Measurements from ENCODE around the gene TEX29. TPM values are rescaled to one million over a fixed set of nuclear protein-coding genes. Genes with fewer than 3 reads are reported as not detected.

The TEX29 gene
- total RNA-seq, 1 experiment from 2014 or later: 0.33 TPM

GRCh38 chr13:111280226-111280625 is 40.2 kb upstream of the TEX29 start:
- DNase-seq: no peak
- Histone ChIP-seq H3T11ph (ENCODE audit: low read length) (no peak overlapping the region), H3K23ac (ENCODE audit: insufficient read length, low read depth, low read length) (no peak overlapping the region), H4K8ac (replicated peaks; ENCODE audit: insufficient read length, low read depth, low read length) (no peak overlapping the region), H3K79me2 (ENCODE audit: insufficient read depth, low read length) (no peaks in the 10 kb centered on the region), H2BK5ac (ENCODE audit: insufficient read length, low read length) (no peak overlapping the region), H2BK12ac (ENCODE audit: insufficient read length, low read depth, low read length) (no peak overlapping the region), H4K5ac (ENCODE audit: insufficient read length, low read depth, low read length) (no peak overlapping the region), H2BK120ac (ENCODE audit: low read depth, low read length, poor library complexity, severe bottlenecking) (no peak overlapping the region), H3K9me3 (ENCODE audit: control insufficient read depth, low read depth, low read length) (no peaks in the 10 kb centered on the region), H3K27ac (ENCODE audit: insufficient read length, low read depth, low read length) (no peak overlapping the region), H2AFZ (ENCODE audit: low read length) (no peak overlapping the region), H3K56ac (ENCODE audit: insufficient read length, low read depth, low read length) (no peak overlapping the region), H2BK15ac (ENCODE audit: low read depth, low read length) (no peak overlapping the region), H3K14ac (ENCODE audit: insufficient read depth, low read length) (no peak overlapping the region), H2BK20ac (ENCODE audit: low read depth, low read length, poor library complexity, severe bottlenecking) (no peak overlapping the region), H3K4me1 (ENCODE audit: insufficient read depth, low read length) (no peaks in the 10 kb centered on the region), H3K27me3 (ENCODE audit: insufficient read depth, low read length) (no peaks in the 10 kb centered on the region), H3K4me2 (ENCODE audit: insufficient read depth, insufficient read length, low read length) (no peak overlapping the region), H3K9ac (ENCODE audit: extremely low read depth, insufficient read length, low read length) (no peak overlapping the region), H2AK5ac (ENCODE audit: insufficient read length, low read length) (no peak overlapping the region), H4K91ac (ENCODE audit: insufficient read length, low read depth, low read length) (no peak overlapping the region), H3K18ac (ENCODE audit: insufficient read length, low read depth, low read length) (no peak overlapping the region), H3K79me1 (ENCODE audit: insufficient read depth, low read depth, low read length, poor library complexity, severe bottlenecking) (no peaks in the 10 kb centered on the region), H3K23me2 (ENCODE audit: insufficient read length, low read depth, low read length, poor library complexity, severe bottlenecking) (no peaks in the 10 kb centered on the region), H4K20me1 (ENCODE audit: control insufficient read depth, insufficient read depth, insufficient read length) (no peaks in the 10 kb centered on the region), H3K4ac (ENCODE audit: low read depth, low read length) (no peak overlapping the region)
- Mint-ChIP-seq H3K36me3 (ENCODE audit: insufficient read depth in 1 of 3, low read depth in 3 of 3) (peaks cover 21 to 74% (median 73%) of the 10 kb centered on the region in 3 experiments; a peak in 6 of 7 replicates), H3K9me3 (no peaks in the 10 kb centered on the region), H3K27me3 (ENCODE audit: low read depth) (no peaks in the 10 kb centered on the region; the same call in 1 of the 2 replicates), H3K4me1 (no peaks in the 10 kb centered on the region), H3K4me3 (no peak overlapping the region), H3K27ac (0 out of 7 replicates have a peak overlapping the region, but pooled peaks of 1 of the 3 experiments have one; percentile 28)
- WGBS (ENCODE audit: extremely low coverage, insufficient read length, low lambda C conversion rate): no CpG with 5 or more reads among the region's 12 CpGs
- no peak for TF ChIP-seq CTCF (conservative IDR thresholded peaks at IDR 0.05)
